Osteocyte (in vitro differentiated cells): ENCODE data around the gene MUC3A. TPM values are rescaled to one million over a fixed set of nuclear protein-coding genes. Genes with fewer than 3 reads are reported as not detected.
"Not testable (repeated sequence)": the region's sequence is repeated elsewhere in the genome, so short reads cannot be mapped to it uniquely, and the experiment has no call there.

Experiments
- DNase-seq: peaks from one replicate; pipeline ENCODE4 v3.0.0; 2021; ENCODE audit warnings: mixed read lengths; ENCODE audit not compliant: unreplicated experiment; ENCODE audit errors: extremely low spot score
- H3K27ac Mint-ChIP-seq: one replicate; pipeline ENCODE4 v1.8.0; 2021; ENCODE audit warnings: mild to moderate bottlenecking, mixed read lengths; ENCODE audit not compliant: unreplicated experiment
- H3K27me3 Mint-ChIP-seq: one replicate; pipeline ENCODE4 v1.8.0; 2021; ENCODE audit warnings: mixed read lengths; ENCODE audit not compliant: unreplicated experiment
- H3K36me3 Mint-ChIP-seq: one replicate; pipeline ENCODE4 v1.8.0; 2021; ENCODE audit warnings: mixed read lengths; ENCODE audit not compliant: unreplicated experiment
- H3K4me1 Mint-ChIP-seq: one replicate; pipeline ENCODE4 v1.8.0; 2021; ENCODE audit warnings: mixed read lengths; ENCODE audit not compliant: unreplicated experiment
- H3K4me3 Mint-ChIP-seq: one replicate; pipeline ENCODE4 v1.8.0; 2021; ENCODE audit warnings: mild to moderate bottlenecking, moderate library complexity, mixed read lengths; ENCODE audit not compliant: unreplicated experiment
- H3K9me3 Mint-ChIP-seq: one replicate; pipeline ENCODE4 v1.8.0; 2021; ENCODE audit warnings: mixed read lengths; ENCODE audit not compliant: unreplicated experiment
- CTCF ChIP-seq: fragments of 200-600 bp; sonication (generic); IDR thresholded peaks from 2 replicates; pipeline ENCODE4 v1.5.0; 2021; ENCODE audit warnings: antibody characterized with exemption, mild to moderate bottlenecking, moderate library complexity
- total RNA-seq: library from RNA; stranded (reverse); gene quantifications from 2 replicates; pipeline ENCODE4 v1.2.1, GENCODE V29; 2021

Gene MUC3A
- total RNA-seq, 1 donor from 2014 or later = not detected

DNA sequence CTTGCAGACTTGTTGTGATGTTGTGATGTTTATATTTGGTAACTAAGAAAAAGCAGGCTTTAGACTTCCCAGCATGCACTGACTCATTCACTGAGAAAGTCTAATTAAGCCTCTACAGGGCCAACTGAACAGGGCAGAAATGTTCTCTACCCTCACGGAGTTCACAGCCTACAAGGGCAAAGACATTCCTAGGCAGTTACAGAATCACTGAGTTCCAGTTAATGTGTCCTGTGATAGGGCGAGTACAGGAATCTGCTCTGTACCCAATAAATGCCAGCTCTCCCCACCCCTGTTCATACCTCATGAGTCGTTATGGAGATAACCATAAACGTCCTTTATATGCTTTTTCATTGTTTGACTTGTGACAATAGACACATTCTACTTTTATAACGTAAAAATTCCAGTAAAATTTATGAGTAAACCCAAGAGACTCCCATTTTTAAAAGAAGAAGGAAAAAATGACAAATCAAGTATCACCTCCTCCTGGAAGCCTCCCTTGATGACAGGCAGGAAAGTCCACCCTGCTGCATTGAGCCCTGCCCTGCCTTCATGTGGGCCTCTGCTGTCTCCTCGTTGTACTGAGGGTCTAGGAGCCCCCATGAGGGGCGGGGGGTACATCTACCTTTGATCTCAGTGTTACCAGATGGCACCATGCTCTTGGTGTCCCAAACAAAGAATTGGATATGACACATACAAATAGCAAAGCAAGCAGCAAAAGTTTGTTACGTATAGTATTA is 34.3 kb downstream of the MUC3A start:
- Mint-ChIP-seq H3K27ac (no peak overlapping the region), H3K4me1 (no peaks in the 10 kb centered on the region), H3K36me3 (no peaks in the 10 kb centered on the region), H3K4me3 (no peak overlapping the region), H3K27me3 (peaks cover 12% of the 10 kb centered on the region), H3K9me3 (no peaks in the 10 kb centered on the region)
- TF ChIP-seq CTCF = no peak
- no peak for DNase-seq

- not testable (repeated sequence) for H3K27ac Mint-ChIP-seq, H3K9me3 Mint-ChIP-seq, H3K4me1 Mint-ChIP-seq
These were observed 35.0 kb downstream of the MUC3A start for GRCh38 chr7:100984241-100984918.

DNA sequence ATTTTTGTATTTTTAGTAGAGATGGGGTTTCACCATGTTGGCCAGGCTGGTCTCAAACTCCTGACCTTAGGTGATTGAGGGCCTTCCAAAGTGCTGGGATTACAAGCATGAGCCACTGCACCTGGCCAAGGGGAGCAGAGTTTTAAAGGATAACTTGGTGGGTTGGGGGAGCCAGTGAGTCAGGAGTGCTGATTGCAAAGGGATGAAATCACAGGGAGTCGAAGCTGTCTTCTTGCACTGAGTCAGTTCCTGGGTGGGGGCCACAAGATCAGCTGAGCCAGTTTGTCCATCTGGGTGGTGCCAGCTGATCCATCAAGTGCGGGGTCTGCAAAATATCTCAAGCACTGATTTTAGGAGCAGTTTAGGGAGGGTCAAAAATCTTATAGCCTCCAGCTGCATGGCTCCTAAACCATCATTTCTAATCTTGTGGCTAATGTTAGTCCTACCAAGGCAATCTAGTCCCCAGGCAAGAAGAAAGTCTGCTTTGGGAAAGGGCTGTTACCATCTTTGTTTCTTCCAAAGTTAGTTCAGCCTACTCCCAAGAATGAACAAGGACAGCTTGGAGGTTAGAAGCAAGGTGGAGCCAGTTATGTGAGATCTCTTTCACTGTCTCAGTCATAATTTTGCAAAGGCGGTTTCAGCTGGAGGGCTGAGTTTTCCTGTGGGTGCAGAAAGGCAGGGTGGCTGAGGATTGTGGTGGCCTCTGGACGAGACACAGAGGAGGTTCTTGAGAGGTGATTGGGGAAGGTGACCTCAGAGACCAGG is 35.9 kb downstream of the MUC3A start:
- H3K36me3 Mint-ChIP-seq, H3K9me3 Mint-ChIP-seq, H3K4me3 Mint-ChIP-seq, H3K27ac Mint-ChIP-seq, H3K4me1 Mint-ChIP-seq, DNase-seq: not testable (repeated sequence)
- peaks cover 10% of the 10 kb centered on the region for H3K27me3 Mint-ChIP-seq

More at GRCh38 chr7:100984241-100984918, 35.0 kb downstream of the MUC3A start:
- H3K36me3 Mint-ChIP-seq, DNase-seq, H3K4me3 Mint-ChIP-seq: not testable (repeated sequence)
- peaks cover 12% of the 10 kb centered on the region for H3K27me3 Mint-ChIP-seq

- Mint-ChIP-seq H3K4me3 (no peak overlapping the region), H3K27me3 (no peaks in the 10 kb centered on the region), H3K27ac (no peak overlapping the region), H3K4me1 (no peaks in the 10 kb centered on the region), H3K9me3 (no peaks in the 10 kb centered on the region), H3K36me3 (no peaks in the 10 kb centered on the region)
- TF ChIP-seq CTCF = no peak
- DNase-seq = no peak
These were observed 42.3 kb downstream of the MUC3A start for GRCh38 chr7:100991631-100992030.

DNA sequence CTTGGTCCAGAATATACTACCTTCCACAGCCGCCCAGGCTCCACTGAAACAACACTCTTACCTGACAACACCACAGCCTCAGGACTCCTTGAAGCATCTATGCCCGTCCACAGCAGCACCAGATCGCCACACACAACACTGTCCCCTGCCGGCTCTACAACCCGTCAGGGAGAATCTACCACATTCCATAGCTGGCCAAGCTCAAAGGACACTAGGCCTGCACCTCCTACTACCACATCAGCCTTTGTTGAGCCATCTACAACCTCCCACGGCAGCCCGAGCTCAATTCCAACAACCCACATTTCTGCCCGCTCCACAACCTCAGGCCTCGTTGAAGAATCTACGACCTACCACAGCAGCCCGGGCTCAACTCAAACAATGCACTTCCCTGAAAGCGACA is 42.9 kb downstream of the MUC3A start:
- not testable (repeated sequence) for H3K4me3 Mint-ChIP-seq, H3K9me3 Mint-ChIP-seq, H3K36me3 Mint-ChIP-seq, H3K27ac Mint-ChIP-seq, H3K27me3 Mint-ChIP-seq, DNase-seq, H3K4me1 Mint-ChIP-seq

GRCh38 chr7:100994671-100995070 is 45.3 kb downstream of the MUC3A start:
- not testable (repeated sequence) for H3K27ac Mint-ChIP-seq, H3K4me3 Mint-ChIP-seq, H3K36me3 Mint-ChIP-seq, DNase-seq, H3K4me1 Mint-ChIP-seq, H3K27me3 Mint-ChIP-seq, H3K9me3 Mint-ChIP-seq

- H3K27ac Mint-ChIP-seq, H3K4me3 Mint-ChIP-seq: not testable (repeated sequence)
These were observed 49.2 kb downstream of the MUC3A start for GRCh38 chr7:100998530-100998929.

GRCh38 chr7:100999334-100999733 is 50.0 kb downstream of the MUC3A start:
- H3K4me1 Mint-ChIP-seq, H3K9me3 Mint-ChIP-seq, H3K27ac Mint-ChIP-seq, DNase-seq, H3K27me3 Mint-ChIP-seq, H3K36me3 Mint-ChIP-seq, H3K4me3 Mint-ChIP-seq: not testable (repeated sequence)

More at GRCh38 chr7:100998530-100998929, 49.2 kb downstream of the MUC3A start:
- H3K9me3 Mint-ChIP-seq, H3K36me3 Mint-ChIP-seq, DNase-seq, H3K4me1 Mint-ChIP-seq, H3K27me3 Mint-ChIP-seq: not testable (repeated sequence)

DNA sequence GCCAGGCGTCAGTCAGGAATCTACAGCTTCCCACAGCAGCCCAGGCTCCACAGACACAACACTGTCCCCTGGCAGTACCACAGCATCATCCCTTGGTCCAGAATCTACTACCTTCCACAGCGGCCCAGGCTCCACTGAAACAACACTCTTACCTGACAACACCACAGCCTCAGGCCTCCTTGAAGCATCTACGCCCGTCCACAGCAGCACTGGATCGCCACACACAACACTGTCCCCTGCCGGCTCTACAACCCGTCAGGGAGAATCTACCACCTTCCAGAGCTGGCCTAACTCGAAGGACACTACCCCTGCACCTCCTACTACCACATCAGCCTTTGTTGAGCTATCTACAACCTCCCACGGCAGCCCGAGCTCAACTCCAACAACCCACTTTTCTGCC is 50.7 kb downstream of the MUC3A start:
- H3K4me1 Mint-ChIP-seq, H3K27ac Mint-ChIP-seq, H3K9me3 Mint-ChIP-seq, H3K27me3 Mint-ChIP-seq, H3K4me3 Mint-ChIP-seq, H3K36me3 Mint-ChIP-seq: not testable (repeated sequence)
- peak; percentile 91 for DNase-seq

GRCh38 chr7:101002333-101002732 is 53.0 kb downstream of the MUC3A start:
- H3K27me3 Mint-ChIP-seq, H3K27ac Mint-ChIP-seq, H3K4me1 Mint-ChIP-seq, DNase-seq, H3K9me3 Mint-ChIP-seq, H3K36me3 Mint-ChIP-seq, H3K4me3 Mint-ChIP-seq: not testable (repeated sequence)
